HEK293 (cell line): ENCODE results near the gene SLC35E2B.
"Not testable (repeated sequence)": the region's sequence is repeated elsewhere in the genome, so short reads cannot be mapped to it uniquely, and the experiment has no call there.

Source experiments
- CTCF ChIA-PET: fragments of 350-600 bp; formaldehyde crosslinking; extraction: SDS; loops from one replicate; lab custom pipeline; 2021; ENCODE audit warnings: antibody characterized with exemption; lab: Yijun Ruan, JAX
- POLR2A ChIA-PET: fragments of 300-600 bp; formaldehyde crosslinking; extraction: SDS; loops from one replicate; lab custom pipeline; 2020; ENCODE audit warnings: antibody characterized with exemption, inconsistent platforms; lab: Yijun Ruan, JAX
- H3K27ac ChIP-seq: fragments of 200-500 bp; sonication (Bioruptor generic); 2 replicates; pipeline ENCODE4 v1.5.1; 2014; ENCODE audit warnings: low read depth, low read length, control low read depth, inconsistent platforms; ENCODE audit errors: extremely low read depth
- H3K36me3 ChIP-seq, 2 experiments: fragments of 200-500 bp in 1 of 2; sonication (Bioruptor generic) in 1 of 2; 1 replicate in 1 of 2; 2 replicates in 1 of 2; pipeline ENCODE4 v1.5.1; 2014 to 2017; ENCODE audit warnings: inconsistent platforms in 2 of 2, low read length in 2 of 2; ENCODE audit not compliant: control insufficient read depth in 2 of 2, insufficient read depth in 1 of 2
- H3K4me1 ChIP-seq: fragments of 200-500 bp; sonication (Bioruptor generic); 2 replicates; pipeline ENCODE4 v1.5.1; 2014; ENCODE audit warnings: mild to moderate bottlenecking, low read length, inconsistent platforms; ENCODE audit not compliant: control insufficient read depth, insufficient read depth
- H3K4me3 ChIP-seq: 2 replicates; pipeline ENCODE4 v1.5.1; 2011; ENCODE audit warnings: low read depth, mild to moderate bottlenecking, control low read depth, low read length, moderate library complexity
- H3K9me3 ChIP-seq: fragments of 200-500 bp; sonication (Bioruptor generic); 2 replicates; pipeline ENCODE4 v1.5.1; 2014; ENCODE audit warnings: low read depth, low read length, inconsistent platforms; ENCODE audit not compliant: control insufficient read depth, insufficient read depth
- KLF10 ChIP-seq: fragments of 450-650 bp; IDR thresholded peaks from 2 replicates; pipeline ENCODE4 v1.5.1; 2018; ENCODE audit warnings: missing biosample characterization, mild to moderate bottlenecking, missing genetic modification characterization
- KLF17 ChIP-seq: fragments of 450-650 bp; formaldehyde crosslinking; IDR thresholded peaks from 2 replicates; pipeline ENCODE4 v1.5.1; 2016; ENCODE audit warnings: missing biosample characterization, missing genetic modification characterization
- KLF8 ChIP-seq: fragments of 450-650 bp; formaldehyde crosslinking; IDR thresholded peaks from 2 replicates; pipeline ENCODE4 v1.5.1; 2016; ENCODE audit warnings: missing biosample characterization, missing genetic modification characterization
- KLF9 ChIP-seq: fragments of 450-650 bp; formaldehyde crosslinking; IDR thresholded peaks from 2 replicates; pipeline ENCODE4 v1.5.1; 2016; ENCODE audit warnings: missing biosample characterization, missing genetic modification characterization, low read depth
- PATZ1 ChIP-seq: fragments of 450-650 bp; formaldehyde crosslinking; IDR thresholded peaks from 2 replicates; pipeline ENCODE4 v1.5.1; 2016; ENCODE audit warnings: missing biosample characterization, missing genetic modification characterization
- PRDM10 ChIP-seq: fragments of 450-650 bp; formaldehyde crosslinking; IDR thresholded peaks from 2 replicates; pipeline ENCODE4 v1.5.1; 2016; ENCODE audit warnings: missing biosample characterization, missing genetic modification characterization
- SP2 ChIP-seq: fragments of 450-650 bp; formaldehyde crosslinking; IDR thresholded peaks from 2 replicates; pipeline ENCODE4 v1.5.1; 2016; ENCODE audit warnings: missing biosample characterization, missing genetic modification characterization
- SP3 ChIP-seq: fragments of 450-650 bp; formaldehyde crosslinking; IDR thresholded peaks from 2 replicates; pipeline ENCODE4 v1.5.1; 2016; ENCODE audit warnings: missing biosample characterization, missing genetic modification characterization
- TCF7L2 ChIP-seq: IDR thresholded peaks from 2 replicates; pipeline ENCODE4 v1.6.1; 2011; ENCODE audit warnings: low read depth, mild to moderate bottlenecking, inconsistent platforms, low read length, moderate library complexity, borderline replicate concordance
- ZBTB11 ChIP-seq: fragments of 450-650 bp; formaldehyde crosslinking; conservative IDR thresholded peaks from 2 replicates; pipeline ENCODE4 v1.5.1; 2016; ENCODE audit warnings: low read depth, missing biosample characterization, missing genetic modification characterization
- ZBTB26 ChIP-seq: fragments of 450-650 bp; formaldehyde crosslinking; optimal IDR thresholded peaks from 2 replicates; pipeline ENCODE3; 2016; ENCODE audit warnings: missing biosample characterization, mild to moderate bottlenecking, missing genetic modification characterization
- ZBTB8A ChIP-seq: fragments of 450-650 bp; formaldehyde crosslinking; IDR thresholded peaks from 2 replicates; pipeline ENCODE4 v1.5.1; 2016; ENCODE audit warnings: missing biosample characterization, missing genetic modification characterization
- ZFP69B ChIP-seq: fragments of 450-650 bp; formaldehyde crosslinking; IDR thresholded peaks from 2 replicates; pipeline ENCODE4 v1.5.1; 2016; ENCODE audit warnings: missing biosample characterization, missing genetic modification characterization
- ZNF341 ChIP-seq: fragments of 450-650 bp; formaldehyde crosslinking; IDR thresholded peaks from 2 replicates; pipeline ENCODE4; 2016; ENCODE audit warnings: low read depth, missing biosample characterization, missing genetic modification characterization
- ZSCAN30 ChIP-seq: fragments of 450-650 bp; IDR thresholded peaks from 2 replicates; pipeline ENCODE4 v1.5.1; 2018; ENCODE audit warnings: missing biosample characterization, mild to moderate bottlenecking, missing genetic modification characterization, moderate library complexity

The SLC35E2B gene

GRCh38 chr1:1692714-1693647 is at the start of gene SLC35E2B:
TSS of gene SLC35E2B (minus strand) at chr1:1692795. CDS start at chr1:1676699, 16,096 bp downstream.
- peak within 1 kb of the TSS; percentile 98 for H3K27ac ChIP-seq
- CTCF ChIA-PET: interaction anchor here (0.7 kb wide), 1 partner anchor 20 kb away, joined by 3 read pairs; no protein-coding TSS in a partner anchor
- peak within 1 kb of the TSS; percentile 53 for H3K4me3 ChIP-seq
- POLR2A ChIA-PET, H3K9me3 ChIP-seq, H3K4me1 ChIP-seq, H3K36me3 ChIP-seq: not testable (repeated sequence)
- TF ChIP-seq PATZ1 (tag by site-specific recombination) (0 out of 2 replicates have a peak, but pooled peaks have one; percentile 5), ZBTB8A (tag by site-specific recombination) (peak; percentile 74), ZBTB26 (tag by site-specific recombination) (peak; percentile 77), ZSCAN30 (tag by site-specific recombination) (peak; percentile 78), ZNF341 (tag by site-specific recombination) (peak; percentile 94), KLF9 (tag by site-specific recombination) (peak; percentile 47; the same call in 1 of the 2 replicates), KLF8 (tag by site-specific recombination) (peak; percentile 83), ZBTB11 (tag by site-specific recombination) (peak; percentile 63), SP3 (0 out of 2 replicates have a peak, but pooled peaks have one; percentile 23), KLF10 (peak; percentile 36; the same call in 1 of the 2 replicates), PRDM10 (tag by site-specific recombination) (peak; percentile 93), ZFP69B (peak; percentile 23; the same call in 1 of the 2 replicates), KLF17 (0 out of 2 replicates have a peak, but pooled peaks have one; percentile 32), SP2 (tag by site-specific recombination) (peak; percentile 50), TCF7L2 (peak; percentile 68; the same call in 1 of the 2 replicates)

GRCh38 chr1:1741013-1741412 is 48.4 kb upstream of the SLC35E2B start:
- CTCF ChIA-PET, H3K4me1 ChIP-seq, H3K9me3 ChIP-seq, H3K27ac ChIP-seq, H3K4me3 ChIP-seq, POLR2A ChIA-PET: not testable (repeated sequence)
- peaks cover 0 to 15% of the 10 kb centered on the region in 2 experiments; a peak in 2 of 3 replicates for H3K36me3 ChIP-seq

GRCh38 chr1:1738799-1739337 is 46.3 kb upstream of the SLC35E2B start:
- POLR2A ChIA-PET, H3K4me3 ChIP-seq, H3K27ac ChIP-seq, H3K9me3 ChIP-seq, CTCF ChIA-PET, H3K4me1 ChIP-seq: not testable (repeated sequence)
- peaks cover 0 to 25% of the 10 kb centered on the region in 2 experiments; a peak in 2 of 3 replicates for H3K36me3 ChIP-seq
